GM23338 (cell line): ENCODE results near the gene MAGEA4. TPM values are rescaled to one million over a fixed set of nuclear protein-coding genes. Genes with fewer than 3 reads are reported as not detected.

Source experiments
- ATAC-seq: fragments of 200-7000 bp; cut with Tn5 transposase; 3 replicates; pipeline ENCODE4 v1.9.1; 2020
- DNase-seq: peaks from one replicate; pipeline ENCODE4 v3.0.0-alpha.2; 2015; ENCODE audit warnings: low spot score
- H2AFZ ChIP-seq: fragments of 200-600 bp; sonication (generic); 2 replicates; pipeline ENCODE4 v1.8.0; 2016; ENCODE audit warnings: antibody characterized with exemption, mild to moderate bottlenecking, moderate library complexity
- H3F3A ChIP-seq: fragments of 200-600 bp; sonication (generic); replicated peaks from 2 replicates; pipeline ENCODE4 v1.8.0; 2017; ENCODE audit warnings: antibody characterized with exemption, mixed run types, low read depth
- H3K27ac ChIP-seq: fragments of 200-600 bp; sonication (generic); 2 replicates; pipeline ENCODE4 v1.6.1; 2016; ENCODE audit warnings: low read depth
- H3K27me3 ChIP-seq: fragments of 200-600 bp; sonication (generic); 2 replicates; pipeline ENCODE4 v1.8.0; 2016; ENCODE audit warnings: mild to moderate bottlenecking, mixed run types, moderate library complexity; ENCODE audit not compliant: insufficient read depth
- H3K36me3 ChIP-seq: fragments of 200-600 bp; sonication (generic); 2 replicates; pipeline ENCODE4 v1.8.0; 2016; ENCODE audit warnings: mild to moderate bottlenecking; ENCODE audit not compliant: insufficient read depth
- H3K4me1 ChIP-seq: fragments of 200-600 bp; sonication (generic); 2 replicates; pipeline ENCODE4 v1.8.0; 2016; ENCODE audit warnings: mild to moderate bottlenecking, moderate library complexity; ENCODE audit not compliant: insufficient read depth
- H3K4me2 ChIP-seq: fragments of 200-600 bp; sonication (generic); 2 replicates; pipeline ENCODE4 v1.7.1; 2017; ENCODE audit warnings: mixed run types
- H3K4me3 ChIP-seq: fragments of 200-600 bp; sonication (generic); 2 replicates; pipeline ENCODE4 v1.6.1; 2016; ENCODE audit warnings: mixed run types
- H3K79me2 ChIP-seq: fragments of 200-600 bp; sonication (generic); replicated peaks from 2 replicates; pipeline ENCODE4 v1.8.0; 2017; ENCODE audit warnings: mild to moderate bottlenecking; ENCODE audit not compliant: insufficient read depth
- H3K9me2 ChIP-seq: fragments of 200-600 bp; sonication (generic); 2 replicates; pipeline ENCODE4 v1.8.0; 2017; ENCODE audit not compliant: insufficient read depth
- H4K20me1 ChIP-seq: fragments of 200-600 bp; sonication (generic); replicated peaks from 2 replicates; pipeline ENCODE4 v1.8.0; 2017; ENCODE audit warnings: mild to moderate bottlenecking; ENCODE audit not compliant: insufficient read depth
- H3K27ac Mint-ChIP-seq: 2 replicates; pipeline ENCODE4 v1.8.0; 2020; ENCODE audit warnings: inconsistent platforms, mild to moderate bottlenecking, moderate library complexity, mixed read lengths
- H3K27me3 Mint-ChIP-seq: 3 replicates; pipeline ENCODE4 v1.8.0; 2022; ENCODE audit warnings: low read depth, mild to moderate bottlenecking, moderate library complexity, mixed read lengths, inconsistent platforms; ENCODE audit not compliant: insufficient read depth, poor library complexity
- H3K36me3 Mint-ChIP-seq: 3 replicates; pipeline ENCODE4 v1.8.0; 2021; ENCODE audit warnings: low read depth, mild to moderate bottlenecking, inconsistent platforms, moderate library complexity, mixed read lengths
- H3K4me1 Mint-ChIP-seq: 3 replicates; pipeline ENCODE4 v1.8.0; 2020; ENCODE audit warnings: mild to moderate bottlenecking, inconsistent platforms, mixed read lengths
- H3K4me3 Mint-ChIP-seq: 3 replicates; pipeline ENCODE4 v1.8.0; 2021; ENCODE audit warnings: moderate library complexity, mild to moderate bottlenecking, inconsistent platforms, mixed read lengths
- H3K9me3 Mint-ChIP-seq: 3 replicates; pipeline ENCODE4 v1.8.0; 2020; ENCODE audit warnings: moderate library complexity, mild to moderate bottlenecking, inconsistent platforms, mixed read lengths
- CREB1 ChIP-seq: fragments of 250-450 bp; sonication (Bioruptor Pico); IDR thresholded peaks from 2 replicates; pipeline ENCODE4 v1.5.0; 2020; ENCODE audit warnings: low read depth, mild to moderate bottlenecking, moderate library complexity
- EZH2 ChIP-seq: fragments of 200-600 bp; sonication (generic); IDR thresholded peaks from one replicate; pipeline ENCODE4 v1.8.0; 2017; ENCODE audit warnings: antibody characterized with exemption, mild to moderate bottlenecking, low read depth; ENCODE audit not compliant: unreplicated experiment
- EZH2phosphoT487 ChIP-seq: fragments of 200-600 bp; sonication (generic); IDR thresholded peaks from one replicate; pipeline ENCODE4 v1.8.1; 2018; ENCODE audit warnings: antibody characterized with exemption; ENCODE audit not compliant: unreplicated experiment
- JUNB ChIP-seq: IDR thresholded peaks from one replicate; pipeline ENCODE4 v1.6.1; 2016; ENCODE audit warnings: antibody characterized with exemption; ENCODE audit not compliant: unreplicated experiment
- NANOG ChIP-seq: IDR thresholded peaks from 2 replicates; pipeline ENCODE4 v1.6.1; 2016; ENCODE audit warnings: antibody characterized with exemption, borderline replicate concordance
- STAT1 ChIP-seq: IDR thresholded peaks from one replicate; pipeline ENCODE4 v1.6.1; 2016; ENCODE audit warnings: antibody characterized with exemption; ENCODE audit not compliant: unreplicated experiment
- ZNF114 ChIP-seq: fragments of 250-450 bp; sonication (Bioruptor Pico); IDR thresholded peaks from 2 replicates; pipeline ENCODE4 v1.5.0; 2020; ENCODE audit warnings: mild to moderate bottlenecking, moderate library complexity
- ZNF331 ChIP-seq: fragments of 250-450 bp; sonication (Bioruptor Pico); IDR thresholded peaks from 2 replicates; pipeline ENCODE4 v1.5.0; 2020; ENCODE audit warnings: low read depth, mild to moderate bottlenecking, moderate library complexity
- polyA plus RNA-seq: library from polyadenylated mRNA; unstranded; fragments of >200 nt; fragmentation: Nextera tagmentation; extraction: Ambion mirVana; gene quantifications from 2 replicates; pipeline ENCODE4 v1.2.1, GENCODE V29; 2016
- total RNA-seq: library from RNA; depleted of rRNA; stranded (reverse); fragments of >200 nt; shearing (Covaris generic); gene quantifications from 2 replicates; pipeline ENCODE4 v1.2.3, GENCODE V29; 2014
- TF ChIP-seq, protein P1 (sequence below): fragments of 250-450 bp; sonication (Bioruptor Pico); IDR thresholded peaks from 2 replicates; pipeline ENCODE4 v1.5.0; 2020; ENCODE audit warnings: mild to moderate bottlenecking, moderate library complexity
- TF ChIP-seq, protein P2 (sequence below): IDR thresholded peaks from 2 replicates; pipeline ENCODE4 v1.6.1; 2016; ENCODE audit warnings: antibody characterized with exemption
- TF ChIP-seq, protein P3 (sequence below): IDR thresholded peaks from one replicate; pipeline ENCODE4 v1.6.1; 2018; ENCODE audit warnings: antibody characterized with exemption; ENCODE audit not compliant: unreplicated experiment

Gene MAGEA4
- total and polyA plus RNA-seq, 2 experiments from 2014 or later, result 0.73 to 2.8 TPM

DNA sequence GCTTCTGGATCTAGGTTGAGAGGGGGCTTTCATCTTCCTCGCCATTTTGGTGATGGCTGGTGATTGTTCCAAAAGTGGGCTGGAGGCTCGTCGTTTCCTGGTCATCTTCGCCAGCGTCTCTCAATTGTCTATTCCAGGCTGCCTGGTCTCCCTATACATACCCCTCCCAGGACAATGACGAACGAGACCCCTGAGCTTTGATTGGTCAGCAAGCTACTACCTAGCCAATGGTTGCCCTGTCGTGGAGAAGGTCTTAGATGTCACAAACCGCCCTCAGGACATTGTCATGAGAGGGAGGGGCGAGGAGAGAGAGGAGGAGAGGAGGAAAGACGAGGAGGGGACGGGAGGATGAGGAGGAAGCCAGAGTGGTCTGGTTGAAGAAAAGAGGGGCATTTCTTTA is 7.7 kb upstream of the MAGEA4 start:
- Mint-ChIP-seq H3K27me3 (peaks cover 2% of the 10 kb centered on the region), H3K36me3 (no peaks in the 10 kb centered on the region), H3K4me1 (no peaks in the 10 kb centered on the region), H3K9me3 (no peaks in the 10 kb centered on the region; the same call in 2 of the 3 replicates), H3K27ac (no peak overlapping the region), H3K4me3 (no peak overlapping the region)
- Histone ChIP-seq H3F3A (no peaks in the 10 kb centered on the region), H2AFZ (no peak overlapping the region), H3K36me3 (no peaks in the 10 kb centered on the region), H4K20me1 (no peaks in the 10 kb centered on the region), H3K27ac (no peak overlapping the region), H3K4me2 (no peak overlapping the region), H3K27me3 (no peaks in the 10 kb centered on the region), H3K79me2 (no peaks in the 10 kb centered on the region), H3K9me2 (no peaks in the 10 kb centered on the region), H3K4me1 (no peaks in the 10 kb centered on the region), H3K4me3 (no peak overlapping the region)
- ATAC-seq (no peak), DNase-seq (no peak)
- TF ChIP-seq EZH2, result no peak

DNA sequence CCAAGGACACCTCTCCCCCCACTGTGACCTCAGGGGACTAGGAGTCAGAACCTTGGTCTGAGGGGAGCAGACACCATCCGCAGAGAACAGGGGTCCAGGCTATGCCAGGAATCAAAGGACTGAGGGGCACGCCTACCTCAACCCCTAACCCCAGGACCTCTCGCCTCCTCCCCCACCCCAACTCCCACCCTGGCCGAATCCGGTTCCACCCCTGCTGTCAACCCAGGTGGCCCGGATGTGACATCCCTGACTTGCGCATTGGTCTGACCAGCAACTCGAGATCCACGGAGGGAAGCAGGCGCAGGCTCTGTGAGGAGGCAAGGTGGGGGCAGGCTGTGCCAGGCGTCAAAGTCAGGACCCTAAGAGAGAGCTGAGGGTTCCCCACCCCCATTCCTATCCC is 468 bp upstream of the MAGEA4 start:
- Histone ChIP-seq H2AFZ (no peak overlapping the region), H3K79me2 (no peaks in the 10 kb centered on the region), H3K9me2 (no peaks in the 10 kb centered on the region), H3K27me3 (no peaks in the 10 kb centered on the region), H3F3A (no peaks in the 10 kb centered on the region), H3K27ac (no peak overlapping the region), H3K4me2 (no peak overlapping the region), H4K20me1 (no peaks in the 10 kb centered on the region), H3K4me3 (no peak overlapping the region), H3K4me1 (no peaks in the 10 kb centered on the region), H3K36me3 (no peaks in the 10 kb centered on the region)
- no peak overlapping the region for H3K27ac Mint-ChIP-seq
- no peak overlapping the region for H3K4me3 Mint-ChIP-seq
- no peak for ATAC-seq
- H3K27me3 Mint-ChIP-seq, result no peaks in the 10 kb centered on the region
- no peak for DNase-seq
- H3K9me3 Mint-ChIP-seq, result no peaks in the 10 kb centered on the region
- no peaks in the 10 kb centered on the region for H3K36me3 Mint-ChIP-seq
- no peaks in the 10 kb centered on the region for H3K4me1 Mint-ChIP-seq
- TF ChIP-seq, protein P1, sequence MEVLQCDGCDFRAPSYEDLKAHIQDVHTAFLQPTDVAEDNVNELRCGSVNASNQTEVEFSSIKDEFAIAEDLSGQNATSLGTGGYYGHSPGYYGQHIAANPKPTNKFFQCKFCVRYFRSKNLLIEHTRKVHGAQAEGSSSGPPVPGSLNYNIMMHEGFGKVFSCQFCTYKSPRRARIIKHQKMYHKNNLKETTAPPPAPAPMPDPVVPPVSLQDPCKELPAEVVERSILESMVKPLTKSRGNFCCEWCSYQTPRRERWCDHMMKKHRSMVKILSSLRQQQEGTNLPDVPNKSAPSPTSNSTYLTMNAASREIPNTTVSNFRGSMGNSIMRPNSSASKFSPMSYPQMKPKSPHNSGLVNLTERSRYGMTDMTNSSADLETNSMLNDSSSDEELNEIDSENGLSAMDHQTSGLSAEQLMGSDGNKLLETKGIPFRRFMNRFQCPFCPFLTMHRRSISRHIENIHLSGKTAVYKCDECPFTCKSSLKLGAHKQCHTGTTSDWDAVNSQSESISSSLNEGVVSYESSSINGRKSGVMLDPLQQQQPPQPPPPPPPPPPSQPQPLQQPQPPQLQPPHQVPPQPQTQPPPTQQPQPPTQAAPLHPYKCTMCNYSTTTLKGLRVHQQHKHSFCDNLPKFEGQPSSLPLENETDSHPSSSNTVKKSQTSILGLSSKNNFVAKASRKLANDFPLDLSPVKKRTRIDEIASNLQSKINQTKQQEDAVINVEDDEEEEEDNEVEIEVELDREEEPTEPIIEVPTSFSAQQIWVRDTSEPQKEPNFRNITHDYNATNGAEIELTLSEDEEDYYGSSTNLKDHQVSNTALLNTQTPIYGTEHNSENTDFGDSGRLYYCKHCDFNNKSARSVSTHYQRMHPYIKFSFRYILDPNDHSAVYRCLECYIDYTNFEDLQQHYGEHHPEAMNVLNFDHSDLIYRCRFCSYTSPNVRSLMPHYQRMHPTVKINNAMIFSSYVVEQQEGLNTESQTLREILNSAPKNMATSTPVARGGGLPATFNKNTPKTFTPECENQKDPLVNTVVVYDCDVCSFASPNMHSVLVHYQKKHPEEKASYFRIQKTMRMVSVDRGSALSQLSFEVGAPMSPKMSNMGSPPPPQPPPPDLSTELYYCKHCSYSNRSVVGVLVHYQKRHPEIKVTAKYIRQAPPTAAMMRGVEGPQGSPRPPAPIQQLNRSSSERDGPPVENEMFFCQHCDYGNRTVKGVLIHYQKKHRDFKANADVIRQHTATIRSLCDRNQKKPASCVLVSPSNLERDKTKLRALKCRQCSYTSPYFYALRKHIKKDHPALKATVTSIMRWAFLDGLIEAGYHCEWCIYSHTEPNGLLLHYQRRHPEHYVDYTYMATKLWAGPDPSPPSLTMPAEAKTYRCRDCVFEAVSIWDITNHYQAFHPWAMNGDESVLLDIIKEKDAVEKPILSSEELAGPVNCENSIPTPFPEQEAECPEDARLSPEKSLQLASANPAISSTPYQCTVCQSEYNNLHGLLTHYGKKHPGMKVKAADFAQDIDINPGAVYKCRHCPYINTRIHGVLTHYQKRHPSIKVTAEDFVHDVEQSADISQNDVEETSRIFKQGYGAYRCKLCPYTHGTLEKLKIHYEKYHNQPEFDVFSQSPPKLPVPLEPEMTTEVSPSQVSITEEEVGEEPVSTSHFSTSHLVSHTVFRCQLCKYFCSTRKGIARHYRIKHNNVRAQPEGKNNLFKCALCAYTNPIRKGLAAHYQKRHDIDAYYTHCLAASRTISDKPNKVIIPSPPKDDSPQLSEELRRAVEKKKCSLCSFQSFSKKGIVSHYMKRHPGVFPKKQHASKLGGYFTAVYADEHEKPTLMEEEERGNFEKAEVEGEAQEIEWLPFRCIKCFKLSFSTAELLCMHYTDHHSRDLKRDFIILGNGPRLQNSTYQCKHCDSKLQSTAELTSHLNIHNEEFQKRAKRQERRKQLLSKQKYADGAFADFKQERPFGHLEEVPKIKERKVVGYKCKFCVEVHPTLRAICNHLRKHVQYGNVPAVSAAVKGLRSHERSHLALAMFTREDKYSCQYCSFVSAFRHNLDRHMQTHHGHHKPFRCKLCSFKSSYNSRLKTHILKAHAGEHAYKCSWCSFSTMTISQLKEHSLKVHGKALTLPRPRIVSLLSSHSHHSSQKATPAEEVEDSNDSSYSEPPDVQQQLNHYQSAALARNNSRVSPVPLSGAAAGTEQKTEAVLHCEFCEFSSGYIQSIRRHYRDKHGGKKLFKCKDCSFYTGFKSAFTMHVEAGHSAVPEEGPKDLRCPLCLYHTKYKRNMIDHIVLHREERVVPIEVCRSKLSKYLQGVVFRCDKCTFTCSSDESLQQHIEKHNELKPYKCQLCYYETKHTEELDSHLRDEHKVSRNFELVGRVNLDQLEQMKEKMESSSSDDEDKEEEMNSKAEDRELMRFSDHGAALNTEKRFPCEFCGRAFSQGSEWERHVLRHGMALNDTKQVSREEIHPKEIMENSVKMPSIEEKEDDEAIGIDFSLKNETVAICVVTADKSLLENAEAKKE (CRISPR knock-in tag), result no peak
- TF ChIP-seq, protein P2, sequence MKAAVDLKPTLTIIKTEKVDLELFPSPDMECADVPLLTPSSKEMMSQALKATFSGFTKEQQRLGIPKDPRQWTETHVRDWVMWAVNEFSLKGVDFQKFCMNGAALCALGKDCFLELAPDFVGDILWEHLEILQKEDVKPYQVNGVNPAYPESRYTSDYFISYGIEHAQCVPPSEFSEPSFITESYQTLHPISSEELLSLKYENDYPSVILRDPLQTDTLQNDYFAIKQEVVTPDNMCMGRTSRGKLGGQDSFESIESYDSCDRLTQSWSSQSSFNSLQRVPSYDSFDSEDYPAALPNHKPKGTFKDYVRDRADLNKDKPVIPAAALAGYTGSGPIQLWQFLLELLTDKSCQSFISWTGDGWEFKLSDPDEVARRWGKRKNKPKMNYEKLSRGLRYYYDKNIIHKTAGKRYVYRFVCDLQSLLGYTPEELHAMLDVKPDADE, result no peak
- TF ChIP-seq EZH2phosphoT487, result no peak
- no peak for TF ChIP-seq STAT1
- no peak for TF ChIP-seq EZH2
- no peak for TF ChIP-seq CREB1
- TF ChIP-seq ZNF114 (CRISPR knock-in tag), result no peak
- no peak for TF ChIP-seq JUNB
- TF ChIP-seq ZNF331 (CRISPR knock-in tag), result no peak
- TF ChIP-seq NANOG, result no peak
- TF ChIP-seq, protein P3, sequence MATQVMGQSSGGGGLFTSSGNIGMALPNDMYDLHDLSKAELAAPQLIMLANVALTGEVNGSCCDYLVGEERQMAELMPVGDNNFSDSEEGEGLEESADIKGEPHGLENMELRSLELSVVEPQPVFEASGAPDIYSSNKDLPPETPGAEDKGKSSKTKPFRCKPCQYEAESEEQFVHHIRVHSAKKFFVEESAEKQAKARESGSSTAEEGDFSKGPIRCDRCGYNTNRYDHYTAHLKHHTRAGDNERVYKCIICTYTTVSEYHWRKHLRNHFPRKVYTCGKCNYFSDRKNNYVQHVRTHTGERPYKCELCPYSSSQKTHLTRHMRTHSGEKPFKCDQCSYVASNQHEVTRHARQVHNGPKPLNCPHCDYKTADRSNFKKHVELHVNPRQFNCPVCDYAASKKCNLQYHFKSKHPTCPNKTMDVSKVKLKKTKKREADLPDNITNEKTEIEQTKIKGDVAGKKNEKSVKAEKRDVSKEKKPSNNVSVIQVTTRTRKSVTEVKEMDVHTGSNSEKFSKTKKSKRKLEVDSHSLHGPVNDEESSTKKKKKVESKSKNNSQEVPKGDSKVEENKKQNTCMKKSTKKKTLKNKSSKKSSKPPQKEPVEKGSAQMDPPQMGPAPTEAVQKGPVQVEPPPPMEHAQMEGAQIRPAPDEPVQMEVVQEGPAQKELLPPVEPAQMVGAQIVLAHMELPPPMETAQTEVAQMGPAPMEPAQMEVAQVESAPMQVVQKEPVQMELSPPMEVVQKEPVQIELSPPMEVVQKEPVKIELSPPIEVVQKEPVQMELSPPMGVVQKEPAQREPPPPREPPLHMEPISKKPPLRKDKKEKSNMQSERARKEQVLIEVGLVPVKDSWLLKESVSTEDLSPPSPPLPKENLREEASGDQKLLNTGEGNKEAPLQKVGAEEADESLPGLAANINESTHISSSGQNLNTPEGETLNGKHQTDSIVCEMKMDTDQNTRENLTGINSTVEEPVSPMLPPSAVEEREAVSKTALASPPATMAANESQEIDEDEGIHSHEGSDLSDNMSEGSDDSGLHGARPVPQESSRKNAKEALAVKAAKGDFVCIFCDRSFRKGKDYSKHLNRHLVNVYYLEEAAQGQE, result no peak
